HCT116 (cell line): Measurements from ENCODE around the gene STARD5. TPM values are rescaled to one million over a fixed set of nuclear protein-coding genes. Genes with fewer than 3 reads are reported as not detected.

Source experiments
- ATAC-seq: fragments of 200-7000 bp; cut with Tn5 transposase; 2 replicates; pipeline ENCODE4 v1.9.1; 2020; ENCODE audit warnings: mild to moderate bottlenecking, moderate library complexity
- BruUV-seq: library from RNA; stranded (reverse); fragments of 400-500 nt; replicated peaks from 2 replicates; lab custom pipeline; 2021; lab: Mats Ljungman, UMichigan
- CTCF ChIA-PET: fragments of 300-600 bp; sonication (Branson Sonifier 250); formaldehyde crosslinking; loops from one replicate; lab custom pipeline; 2021; ENCODE audit warnings: antibody characterized with exemption; lab: Charles Lee
- POLR2A ChIA-PET: fragments of 300-600, 350-600 bp; sonication (Branson Sonifier 250); formaldehyde crosslinking; loops from one replicate; lab custom pipeline; 2021; ENCODE audit warnings: antibody characterized with exemption; lab: Charles Lee
- RAD21 ChIA-PET, 2 experiments: fragments of 300-600 bp; sonication (Branson Sonifier 250); formaldehyde crosslinking; loops; one replicate each; lab custom pipeline; 2023; ENCODE audit warnings: low total read pairs in 2 of 2; ENCODE audit not compliant: uncharacterized antibody in 2 of 2, unreplicated experiment in 2 of 2, low non-redundant PET in 1 of 2; lab: Charles Lee
- DNase-seq: peaks from one replicate; pipeline ENCODE4 v3.0.0-alpha.2; 2010; ENCODE audit warnings: low read depth, low spot score
- H2AFZ ChIP-seq: fragments of 200-600 bp; shearing (Covaris generic), sonication (generic); 2 replicates; pipeline ENCODE4 v1.6.1; 2017; ENCODE audit warnings: low read depth, mixed run types, mixed read lengths, antibody characterized with exemption, low read length; ENCODE audit not compliant: poor library complexity, severe bottlenecking
- H3K27ac ChIP-seq: 2 replicates; pipeline ENCODE4 v1.5.1; 2012; ENCODE audit warnings: low read depth, low read length
- H3K27me3 ChIP-seq: fragments of 200-600 bp; sonication (generic); 2 replicates; pipeline ENCODE4 v1.6.1; 2016; ENCODE audit warnings: mixed run types, low read length, mixed read lengths; ENCODE audit not compliant: insufficient read depth
- H3K36me3 ChIP-seq, 2 experiments: fragments of 200-500 bp in 1 of 2; fragments of 200-600 bp in 1 of 2; sonication (Bioruptor generic) in 1 of 2; sonication (generic) in 1 of 2; 2 replicates each; pipeline versions ENCODE4 v1.5.1 to v1.6.1; 2014 to 2016; ENCODE audit warnings: low read length in 2 of 2, inconsistent platforms in 1 of 2, mixed read lengths in 1 of 2, mixed run types in 1 of 2; ENCODE audit not compliant: insufficient read depth in 2 of 2, control insufficient read depth in 1 of 2
- H3K4me1 ChIP-seq, 2 experiments: fragments of 200-600 bp in 1 of 2; sonication (generic) in 1 of 2; 2 replicates each; pipeline versions ENCODE4 v1.5.1 to v1.6.1; 2012 to 2017; ENCODE audit warnings: low read length in 2 of 2, inconsistent platforms in 1 of 2, mild to moderate bottlenecking in 1 of 2, mixed read lengths in 1 of 2, mixed run types in 1 of 2, moderate library complexity in 1 of 2; ENCODE audit not compliant: insufficient read depth in 2 of 2, control insufficient read depth in 1 of 2
- H3K4me2 ChIP-seq: fragments of 200-600 bp; sonication (generic); 2 replicates; pipeline ENCODE4 v1.6.1; 2017; ENCODE audit warnings: mixed run types, low read length, mixed read lengths
- H3K4me3 ChIP-seq, 2 experiments: fragments of 200-600 bp in 1 of 2; sonication (generic) in 1 of 2; replicated peaks in 1 of 2; 2 replicates each; pipeline ENCODE4 v1.5.1; 2011 to 2016; ENCODE audit warnings: low read length in 2 of 2, control low read depth in 1 of 2, low read depth in 1 of 2, mild to moderate bottlenecking in 1 of 2, mixed read lengths in 1 of 2, mixed run types in 1 of 2
- H3K79me2 ChIP-seq: fragments of 200-600 bp; sonication (generic); 2 replicates; pipeline ENCODE4 v1.6.1; 2017; ENCODE audit warnings: mild to moderate bottlenecking, mixed run types, low read length, moderate library complexity, mixed read lengths; ENCODE audit not compliant: insufficient read depth
- H3K9ac ChIP-seq: fragments of 200-600 bp; sonication (generic); 2 replicates; pipeline ENCODE4 v1.6.1; 2016; ENCODE audit warnings: low read length, mixed read lengths
- H3K9me2 ChIP-seq: fragments of 200-600 bp; sonication (generic), shearing (Covaris generic); 2 replicates; pipeline ENCODE4 v1.6.1; 2017; ENCODE audit warnings: mixed run types, mild to moderate bottlenecking, moderate library complexity; ENCODE audit not compliant: insufficient read depth
- H3K9me3 ChIP-seq, 2 experiments: fragments of 200-500 bp in 1 of 2; fragments of 200-600 bp in 1 of 2; sonication (Bioruptor generic) in 1 of 2; sonication (generic) in 1 of 2; 2 replicates each; pipeline ENCODE4 v1.6.1; 2014 to 2017; ENCODE audit warnings: low read length in 2 of 2, mixed read lengths in 2 of 2, inconsistent platforms in 1 of 2, low read depth in 1 of 2, mild to moderate bottlenecking in 1 of 2, mixed run types in 1 of 2, moderate library complexity in 1 of 2; ENCODE audit not compliant: control insufficient read depth in 1 of 2, insufficient read depth in 1 of 2
- H4K20me1 ChIP-seq: fragments of 200-600 bp; sonication (generic), shearing (Covaris generic); 2 replicates; pipeline ENCODE4 v1.6.1; 2017; ENCODE audit warnings: mixed run types, mild to moderate bottlenecking, moderate library complexity; ENCODE audit not compliant: insufficient read depth
- CBX3 ChIP-seq: IDR thresholded peaks from 2 replicates; pipeline ENCODE4 v1.6.1; 2012; ENCODE audit warnings: low read depth
- CEBPB ChIP-seq: IDR thresholded peaks from 2 replicates; pipeline ENCODE4 v1.6.1; 2012; ENCODE audit warnings: low read depth
- ELF1 ChIP-seq: IDR thresholded peaks from 2 replicates; pipeline ENCODE4 v1.6.1; 2012; ENCODE audit warnings: low read depth, borderline replicate concordance
- EZH2phosphoT487 ChIP-seq: fragments of 200-600 bp; IDR thresholded peaks from 2 replicates; pipeline ENCODE4 v1.6.1; 2018; ENCODE audit warnings: antibody characterized with exemption, borderline replicate concordance
- POLR2A ChIP-seq: IDR thresholded peaks from 2 replicates; pipeline ENCODE4 v1.7.0; 2011; ENCODE audit warnings: borderline replicate concordance; ENCODE audit not compliant: insufficient read depth, insufficient read length; ENCODE audit errors: extremely low read depth
- POLR2AphosphoS5 ChIP-seq: IDR thresholded peaks from 2 replicates; pipeline ENCODE4 v1.6.1; 2011; ENCODE audit warnings: mild to moderate bottlenecking, low read depth, low read length, moderate library complexity
- RAD21 ChIP-seq: IDR thresholded peaks from 2 replicates; pipeline ENCODE4 v1.6.1; 2012; ENCODE audit warnings: low read depth, mild to moderate bottlenecking
- SIN3A ChIP-seq: IDR thresholded peaks from 2 replicates; pipeline ENCODE4 v1.6.1; 2012; ENCODE audit warnings: low read depth
- YY1 ChIP-seq: IDR thresholded peaks from 2 replicates; pipeline ENCODE4 v1.6.1; 2011; ENCODE audit warnings: low read length, low read depth, moderate library complexity, mild to moderate bottlenecking; ENCODE audit not compliant: insufficient replicate concordance; ENCODE audit errors: extremely low read depth
- ZNF274 ChIP-seq: fragments of 200-500 bp; sonication (Bioruptor generic); IDR thresholded peaks from 2 replicates; pipeline ENCODE4 v1.6.1; 2014; ENCODE audit warnings: mild to moderate bottlenecking, low read depth, low read length, inconsistent platforms
- intact Hi-C: fragments of 100-400 bp; cut with micrococcal nuclease; formaldehyde crosslinking; loops from 2 replicates; pipeline ENCODE4 v1.10.0; 2022
- total RNA-seq: library from RNA; stranded (reverse); gene quantifications from one replicate; pipeline ENCODE4 v1.2.1, GENCODE V29; 2021; ENCODE audit not compliant: unreplicated experiment
- TF ChIP-seq, protein P1 (sequence below), 3 experiments: fragments of 200-600 bp in 1 of 3; sonication (generic) in 1 of 3; IDR thresholded peaks in 2 of 3; conservative IDR thresholded peaks in 1 of 3; 2 replicates each; pipeline ENCODE4 v1.5.1; 2012 to 2017; ENCODE audit warnings: low read depth in 2 of 3, low read length in 2 of 3, antibody characterized with exemption in 1 of 3, borderline replicate concordance in 1 of 3, control low read depth in 1 of 3, mild to moderate bottlenecking in 1 of 3, mixed read lengths in 1 of 3, mixed run types in 1 of 3, moderate library complexity in 1 of 3; ENCODE audit not compliant: insufficient read depth in 1 of 3
- TF ChIP-seq, protein P2 (sequence below): IDR thresholded peaks from 2 replicates; pipeline ENCODE4 v1.6.1; 2011; ENCODE audit warnings: mild to moderate bottlenecking, low read length, moderate library complexity; ENCODE audit not compliant: insufficient replicate concordance; ENCODE audit errors: extremely low read depth

The STARD5 gene
- total RNA-seq, 1 experiment from 2014 or later = 4.0 TPM

DNA sequence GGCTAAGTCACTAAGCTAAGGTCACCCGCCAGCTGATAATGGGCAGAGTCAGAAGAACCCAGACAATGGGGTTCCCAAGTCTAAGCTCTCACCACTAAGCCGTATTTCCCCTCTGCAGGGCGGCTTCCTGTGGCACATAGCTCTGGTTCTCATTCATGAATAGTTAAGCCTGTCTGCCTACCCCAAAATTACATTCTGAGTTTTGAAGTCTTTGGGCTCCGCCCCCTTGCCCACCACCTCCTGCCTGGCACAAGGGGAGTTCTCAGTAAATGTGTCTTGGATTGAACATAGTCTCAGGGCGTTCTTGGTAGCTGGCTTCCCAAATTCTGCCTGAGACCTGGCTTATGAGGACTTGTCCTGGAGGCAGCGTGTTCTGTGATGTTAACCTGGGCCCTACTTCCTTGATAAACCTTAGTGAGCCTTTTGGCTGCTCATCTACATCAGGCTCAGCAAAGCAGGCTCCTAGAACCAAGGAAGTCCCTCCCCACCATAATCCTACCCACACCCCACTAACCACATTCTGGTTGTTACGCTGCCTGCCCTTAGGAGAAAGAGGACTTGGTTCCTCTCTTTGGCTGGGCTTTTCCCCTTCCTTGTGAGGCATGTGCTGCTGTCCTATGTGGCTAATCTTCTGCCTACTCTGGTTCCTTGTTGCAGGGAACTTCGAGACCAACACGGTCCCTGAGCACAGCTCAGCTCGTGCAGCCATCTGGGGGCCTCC lies 54.9 kb downstream of the STARD5 start (continued):
- TF ChIP-seq, protein P1, sequence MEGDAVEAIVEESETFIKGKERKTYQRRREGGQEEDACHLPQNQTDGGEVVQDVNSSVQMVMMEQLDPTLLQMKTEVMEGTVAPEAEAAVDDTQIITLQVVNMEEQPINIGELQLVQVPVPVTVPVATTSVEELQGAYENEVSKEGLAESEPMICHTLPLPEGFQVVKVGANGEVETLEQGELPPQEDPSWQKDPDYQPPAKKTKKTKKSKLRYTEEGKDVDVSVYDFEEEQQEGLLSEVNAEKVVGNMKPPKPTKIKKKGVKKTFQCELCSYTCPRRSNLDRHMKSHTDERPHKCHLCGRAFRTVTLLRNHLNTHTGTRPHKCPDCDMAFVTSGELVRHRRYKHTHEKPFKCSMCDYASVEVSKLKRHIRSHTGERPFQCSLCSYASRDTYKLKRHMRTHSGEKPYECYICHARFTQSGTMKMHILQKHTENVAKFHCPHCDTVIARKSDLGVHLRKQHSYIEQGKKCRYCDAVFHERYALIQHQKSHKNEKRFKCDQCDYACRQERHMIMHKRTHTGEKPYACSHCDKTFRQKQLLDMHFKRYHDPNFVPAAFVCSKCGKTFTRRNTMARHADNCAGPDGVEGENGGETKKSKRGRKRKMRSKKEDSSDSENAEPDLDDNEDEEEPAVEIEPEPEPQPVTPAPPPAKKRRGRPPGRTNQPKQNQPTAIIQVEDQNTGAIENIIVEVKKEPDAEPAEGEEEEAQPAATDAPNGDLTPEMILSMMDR (IDR thresholded peaks at IDR 0.05 in 2 of 3, conservative IDR thresholded peaks at IDR 0.05 in 1 of 3; ENCODE audit: borderline replicate concordance in 1 of 3, insufficient read depth in 1 of 3, low read depth in 2 of 3, low read length in 2 of 3) = no peak
- TF ChIP-seq ELF1 (no peak), POLR2A (no peak), EZH2phosphoT487 (no peak), SIN3A (no peak), CBX3 (no peak), ZNF274 (no peak)
- TF ChIP-seq, all 23 proteins: peak for 0

DNA sequence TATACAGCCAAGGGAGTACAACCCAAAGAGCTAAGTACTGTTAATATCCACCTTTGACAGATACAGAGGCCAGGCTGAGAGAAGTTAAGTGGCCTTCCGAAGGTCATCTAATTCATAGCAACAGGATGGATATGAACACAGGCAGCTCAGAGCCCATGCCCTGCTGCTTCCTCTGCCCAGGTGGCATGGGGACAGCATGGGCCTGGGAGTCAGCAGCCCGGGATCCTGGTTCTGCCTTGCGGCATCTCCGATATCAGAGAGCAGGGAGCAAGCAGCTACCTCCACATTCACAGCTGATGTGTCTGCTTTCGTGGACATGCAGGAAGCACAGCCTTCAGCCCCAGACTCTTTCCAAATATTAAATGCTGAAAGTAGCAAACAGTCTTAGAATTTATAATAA lies 55.6 kb downstream of the STARD5 start:
- H3K9me2 ChIP-seq = no peaks in the 10 kb centered on the region
- no TSS peak for BruUV-seq
- no peak for DNase-seq
- peaks cover 5 to 10% of the 10 kb centered on the region in 2 experiments for H3K4me1 ChIP-seq
- no peak overlapping the region for H3K4me3 ChIP-seq
- no peak overlapping the region for H3K27ac ChIP-seq
- ATAC-seq = no peak
- no peaks in the 10 kb centered on the region for H3K9me3 ChIP-seq
- H3K36me3 ChIP-seq = no peaks in the 10 kb centered on the region
- no peaks in the 10 kb centered on the region for H4K20me1 ChIP-seq
- intact Hi-C loops = loop anchor here (5.0 to 10.0 kb wide), 4 partner anchors 271 to 811 kb away; partner anchors contain the start of gene CEMIP
- TF ChIP-seq POLR2AphosphoS5 = no peak
- TF ChIP-seq YY1 = no peak
- TF ChIP-seq EZH2phosphoT487 = no peak
- TF ChIP-seq RAD21 = no peak
- TF ChIP-seq, protein P2, sequence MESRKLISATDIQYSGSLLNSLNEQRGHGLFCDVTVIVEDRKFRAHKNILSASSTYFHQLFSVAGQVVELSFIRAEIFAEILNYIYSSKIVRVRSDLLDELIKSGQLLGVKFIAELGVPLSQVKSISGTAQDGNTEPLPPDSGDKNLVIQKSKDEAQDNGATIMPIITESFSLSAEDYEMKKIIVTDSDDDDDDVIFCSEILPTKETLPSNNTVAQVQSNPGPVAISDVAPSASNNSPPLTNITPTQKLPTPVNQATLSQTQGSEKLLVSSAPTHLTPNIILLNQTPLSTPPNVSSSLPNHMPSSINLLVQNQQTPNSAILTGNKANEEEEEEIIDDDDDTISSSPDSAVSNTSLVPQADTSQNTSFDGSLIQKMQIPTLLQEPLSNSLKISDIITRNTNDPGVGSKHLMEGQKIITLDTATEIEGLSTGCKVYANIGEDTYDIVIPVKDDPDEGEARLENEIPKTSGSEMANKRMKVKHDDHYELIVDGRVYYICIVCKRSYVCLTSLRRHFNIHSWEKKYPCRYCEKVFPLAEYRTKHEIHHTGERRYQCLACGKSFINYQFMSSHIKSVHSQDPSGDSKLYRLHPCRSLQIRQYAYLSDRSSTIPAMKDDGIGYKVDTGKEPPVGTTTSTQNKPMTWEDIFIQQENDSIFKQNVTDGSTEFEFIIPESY = no peak
- no peak for TF ChIP-seq CEBPB
- H2AFZ ChIP-seq = no peak overlapping the region
- no peaks in the 10 kb centered on the region for H3K27me3 ChIP-seq
- no peak overlapping the region for H3K9ac ChIP-seq
- H3K4me2 ChIP-seq = no peak overlapping the region
- RAD21 ChIA-PET = no interaction called here
- POLR2A ChIA-PET = no interaction called here
- no peaks in the 10 kb centered on the region for H3K79me2 ChIP-seq
- CTCF ChIA-PET = interaction anchor here (1.0 to 4.6 kb wide), 3 partner anchors 10 to 291 kb away, joined by 3 to 175 read pairs (median 3); no protein-coding TSS in a partner anchor
